H1 (cell line): ENCODE data around the gene STAT1. TPM values are rescaled to one million over a fixed set of nuclear protein-coding genes. Genes with fewer than 3 reads are reported as not detected.

Source experiments
- BACH1 ChIP-seq: IDR thresholded peaks from 2 replicates; pipeline ENCODE4 v1.6.1; 2012; ENCODE audit warnings: low read length, improper control_type of control experiment
- CHD7 ChIP-seq: fragments of 300-600 bp; sonication (generic); IDR thresholded peaks from 2 replicates; pipeline ENCODE4 v1.7.1; 2012; ENCODE audit warnings: low read length, moderate library complexity, mild to moderate bottlenecking, inconsistent platforms; ENCODE audit not compliant: insufficient replicate concordance
- SP1 ChIP-seq: IDR thresholded peaks from 2 replicates; pipeline ENCODE4 v1.6.1; 2011; ENCODE audit warnings: low read depth, low read length
- TBP ChIP-seq: IDR thresholded peaks from 2 replicates; pipeline ENCODE4 v1.6.1; 2011; ENCODE audit warnings: low read depth, low read length, improper control_type of control experiment
- polyA plus RNA-seq, 7 experiments: library from polyadenylated mRNA; depleted of rRNA in 3 of 7; stranded (reverse) in 5 of 7; unstranded in 2 of 7; fragments of >200 nt in 5 of 7; fragments of 200-250 nt in 2 of 7; gene quantifications; 1 replicate in 5 of 7; 2 replicates in 1 of 7; 4 replicates in 1 of 7; pipeline versions ENCODE4 v1.2.1 to v1.2.3, GENCODE V29; 2011 to 2013; ENCODE audit warnings: missing spikeins in 2 of 7, mixed read lengths in 2 of 7
- total RNA-seq: library from RNA; stranded (reverse); fragmentation: NEBNext Ultra II Directional; extraction: Animal tissue kit (Norgen Biotek cat#: 25700); gene quantifications from 2 replicates; pipeline ENCODE4 v1.2.1, GENCODE V29; 2021

STAT1 gene
- total and polyA plus RNA-seq, 2 of the 8 experiments (the other 6 are each of a cell fraction or from before 2014, with no cell fraction given) = 20.3 to 43.0 TPM

- TF ChIP-seq CHD7 (no peak), SP1 (no peak), BACH1 (no peak), TBP (no peak)
These were observed 84.1 kb downstream of the STAT1 start (continued) for GRCh38 chr2:190929919-190930318.
